Fibroblast of lung (primary cell): ENCODE data around the gene OMP.

Source experiments
- CTCF ChIP-seq, 2 donors: IDR thresholded peaks in 1 of 2; conservative IDR thresholded peaks in 1 of 2; 1 replicate in 1 of 2; 2 replicates in 1 of 2; pipeline ENCODE4 v1.5.1; 2011 to 2012; ENCODE audit warnings: low read length in 2 of 2, control low read depth in 1 of 2, inconsistent platforms in 1 of 2, low read depth in 1 of 2, mild to moderate bottlenecking in 1 of 2
- EZH2 ChIP-seq: IDR thresholded peaks from 2 replicates; pipeline ENCODE4 v1.5.1; 2012; ENCODE audit warnings: low read length, control low read depth, mild to moderate bottlenecking; ENCODE audit errors: missing control alignments

- TF ChIP-seq CTCF (conservative IDR thresholded peaks at IDR 0.05 in 1 of 2, IDR thresholded peaks at IDR 0.05 in 1 of 2; ENCODE audit: low read depth in 1 of 2, low read length in 2 of 2) (no peak), EZH2 (no peak)
These were observed 44.3 kb downstream of the OMP start for GRCh38 chr11:77147036-77147315.
